ENCODE results near the gene ACBD4.

ACBD4 gene

GRCh38 chr17:45135192-45135977 lies at the start of gene ACBD4:
ACBD4 (plus strand) TSS chr17:45135687; CDS start chr17:45136145, 458 bp downstream.
- peak; percentile 94 for DNase-seq (ENCODE audit: low read depth)

GRCh38 chr17:45086391-45086790 lies 49.1 kb upstream of the ACBD4 start:
- DNase-seq (ENCODE audit: low read depth) = no peak

DNA sequence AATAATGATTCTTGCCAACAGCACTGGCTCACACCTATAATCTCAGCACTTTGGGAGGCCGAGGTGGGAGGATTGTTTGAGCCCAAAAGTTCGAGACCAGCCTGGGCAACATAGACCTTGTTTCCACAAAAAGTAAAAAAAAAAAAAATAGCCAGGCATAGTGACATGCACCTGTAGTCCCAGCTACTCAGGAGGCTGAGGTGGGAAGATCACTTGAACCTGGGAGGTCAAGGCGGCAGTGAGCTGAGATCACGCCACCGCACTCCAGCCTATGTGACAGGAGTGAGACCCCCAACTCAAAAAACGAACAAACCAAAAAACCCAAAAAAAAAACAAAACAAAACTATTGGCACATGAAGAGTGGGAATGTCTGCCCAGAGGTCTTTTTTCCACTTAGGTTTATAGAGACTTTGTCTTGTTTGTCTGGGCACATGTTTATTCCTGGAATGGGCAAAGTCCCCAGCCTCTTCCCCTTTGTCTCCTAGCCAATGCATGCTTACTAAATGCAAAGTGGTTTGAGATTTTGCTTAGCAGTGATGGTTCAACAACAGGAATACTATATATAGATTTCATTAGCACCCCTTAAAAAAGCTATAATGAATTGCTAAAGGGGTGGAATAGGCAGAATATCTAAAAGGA lies 48.5 kb upstream of the ACBD4 start:
- no peak for DNase-seq (ENCODE audit: low read depth)

- DNase-seq (ENCODE audit: low read depth) = no peak
Measured at GRCh38 chr17:45087504-45087975, 47.9 kb upstream of the ACBD4 start.

GRCh38 chr17:45087978-45088377 lies 47.5 kb upstream of the ACBD4 start:
- DNase-seq (ENCODE audit: low read depth) = no peak

- DNase-seq (ENCODE audit: low read depth) = no peak
Measured at GRCh38 chr17:45088741-45089140, 46.7 kb upstream of the ACBD4 start.

DNA sequence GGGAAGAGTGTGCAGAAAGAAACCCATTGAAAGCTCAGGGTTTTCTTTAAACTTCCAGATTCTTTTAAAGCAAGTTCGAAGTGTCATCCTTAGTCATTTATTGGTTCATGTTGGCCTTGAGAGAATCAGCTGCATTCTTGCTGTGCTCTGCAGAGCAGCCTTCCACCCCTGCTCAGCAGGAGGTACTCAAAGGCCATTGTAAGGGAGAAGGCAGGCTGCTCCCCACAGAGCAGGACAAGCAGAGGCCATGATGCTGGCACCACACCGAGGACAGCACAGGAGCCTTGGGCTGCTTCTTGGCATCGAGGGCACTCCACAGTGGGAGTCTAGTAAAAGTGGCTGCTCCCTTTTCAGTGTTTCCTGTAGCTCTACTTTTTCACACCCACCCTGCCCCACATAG lies 44.8 kb upstream of the ACBD4 start:
- no peak for DNase-seq (ENCODE audit: low read depth)

DNA sequence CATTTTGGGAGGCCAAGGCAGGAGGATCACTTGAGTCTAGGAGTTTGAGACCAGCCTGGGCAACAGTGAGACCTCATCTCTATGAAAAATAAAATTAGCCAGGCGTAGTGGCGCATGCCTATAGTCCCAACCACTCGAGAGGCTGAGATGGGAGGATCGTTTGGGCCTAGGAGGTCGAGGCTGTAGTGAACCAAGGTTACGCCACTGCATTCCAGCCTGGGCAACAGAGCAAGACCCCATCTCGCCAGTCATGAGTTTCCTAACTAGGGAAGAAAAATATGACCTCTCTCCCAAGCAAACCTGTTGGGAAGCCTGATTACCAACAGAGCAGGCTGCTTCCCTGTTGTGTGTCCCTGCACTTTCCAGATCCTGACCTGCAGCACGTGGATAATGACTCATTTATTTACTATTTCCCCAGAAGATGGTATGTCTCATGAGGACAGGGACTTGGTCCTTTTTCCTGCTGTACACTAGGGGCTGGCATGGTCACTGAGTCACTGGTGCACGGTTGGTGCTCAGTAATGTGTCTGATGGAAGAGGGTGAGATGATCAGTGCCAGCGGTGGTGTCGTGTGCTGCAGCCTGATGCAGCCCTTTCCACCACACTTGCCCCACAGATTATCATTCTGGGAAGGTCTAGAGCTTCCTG lies 43.6 kb upstream of the ACBD4 start:
- DNase-seq (ENCODE audit: low read depth) = no peak

DNA sequence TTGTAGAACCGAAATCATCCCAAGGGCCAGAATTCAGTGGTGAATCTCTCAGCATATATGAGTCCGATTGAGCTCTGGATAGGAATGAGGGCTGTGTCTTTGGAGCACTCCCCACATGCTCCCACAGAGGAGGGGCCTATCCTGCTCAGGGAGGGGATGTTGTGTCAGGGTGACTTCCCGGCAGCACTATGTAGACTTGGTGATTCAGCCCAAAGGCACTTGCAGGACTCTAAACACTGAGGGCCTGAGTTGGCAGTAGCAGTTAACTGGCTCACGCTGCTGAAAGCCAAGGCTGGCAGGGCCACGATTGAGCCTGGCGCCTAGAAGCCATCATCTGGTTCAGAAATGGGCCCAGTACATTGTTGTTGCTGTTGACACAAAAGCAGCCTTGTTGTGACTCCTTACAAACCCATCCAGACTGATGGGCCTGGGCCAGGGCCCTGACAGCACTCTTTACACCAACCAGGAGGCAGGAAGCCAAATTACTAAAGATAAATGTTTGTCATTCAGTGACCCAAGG lies 42.5 kb upstream of the ACBD4 start:
- no peak for DNase-seq (ENCODE audit: low read depth)

- DNase-seq (ENCODE audit: low read depth) = no peak
Measured at GRCh38 chr17:45093444-45094110, 41.9 kb upstream of the ACBD4 start.

- no peak for DNase-seq (ENCODE audit: low read depth)
Measured at GRCh38 chr17:45096141-45096540, 39.3 kb upstream of the ACBD4 start.

DNA sequence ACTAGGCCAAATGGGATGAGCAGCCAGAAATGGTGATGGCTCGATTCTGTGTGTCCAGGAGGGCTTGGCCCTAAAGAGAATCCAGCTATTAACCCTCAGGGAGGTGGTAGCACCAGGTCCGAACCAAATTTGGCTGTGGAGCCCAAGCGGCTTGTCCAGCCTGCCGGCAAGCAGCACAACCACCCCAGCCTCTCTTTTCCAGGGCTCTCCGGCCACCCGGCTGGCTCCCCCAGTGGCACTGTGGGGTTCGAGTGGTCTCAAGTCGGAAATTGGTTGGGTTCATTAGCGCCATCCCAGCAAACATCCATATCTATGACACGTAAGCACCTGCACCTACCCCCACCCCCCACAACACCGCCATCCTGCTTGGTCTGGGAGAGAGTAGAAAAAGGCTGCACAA lies 38.6 kb upstream of the ACBD4 start:
- no peak for DNase-seq (ENCODE audit: low read depth)

DNA sequence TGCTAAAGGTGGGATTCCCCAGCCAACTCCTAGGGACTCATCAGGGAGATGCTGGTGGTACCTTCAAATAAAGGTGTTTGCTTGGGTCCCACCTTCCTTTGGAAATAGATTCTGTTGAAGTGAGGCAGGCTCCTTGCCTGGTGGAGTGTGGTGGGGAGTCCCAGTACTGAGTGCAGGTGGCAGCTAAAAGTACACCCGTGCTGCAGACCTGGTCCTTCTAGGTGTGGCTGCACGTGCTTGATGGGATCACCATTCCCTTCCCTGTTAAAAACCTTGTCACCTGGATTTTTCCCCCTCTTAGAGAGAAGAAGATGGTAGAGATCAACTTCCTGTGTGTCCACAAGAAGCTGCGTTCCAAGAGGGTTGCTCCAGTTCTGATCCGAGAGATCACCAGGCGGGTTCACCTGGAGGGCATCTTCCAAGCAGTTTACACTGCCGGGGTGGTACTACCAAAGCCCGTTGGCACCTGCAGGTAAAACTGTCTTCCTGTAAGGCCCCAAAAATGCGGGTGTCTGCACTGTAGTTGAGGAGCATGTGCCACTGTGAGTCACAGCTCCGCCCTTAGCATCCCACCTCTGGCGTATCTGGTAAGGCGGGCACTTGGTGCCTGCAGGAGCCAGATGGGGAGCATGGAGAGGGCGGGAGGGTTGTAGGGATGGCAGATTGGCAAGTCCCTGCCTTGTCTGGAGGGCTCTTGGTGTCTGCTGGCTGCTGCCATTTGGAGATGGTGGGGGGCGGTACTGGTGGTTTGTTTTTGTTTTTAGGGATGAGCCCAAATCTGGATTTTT lies 37.2 kb upstream of the ACBD4 start:
- DNase-seq (ENCODE audit: low read depth) = no peak

DNA sequence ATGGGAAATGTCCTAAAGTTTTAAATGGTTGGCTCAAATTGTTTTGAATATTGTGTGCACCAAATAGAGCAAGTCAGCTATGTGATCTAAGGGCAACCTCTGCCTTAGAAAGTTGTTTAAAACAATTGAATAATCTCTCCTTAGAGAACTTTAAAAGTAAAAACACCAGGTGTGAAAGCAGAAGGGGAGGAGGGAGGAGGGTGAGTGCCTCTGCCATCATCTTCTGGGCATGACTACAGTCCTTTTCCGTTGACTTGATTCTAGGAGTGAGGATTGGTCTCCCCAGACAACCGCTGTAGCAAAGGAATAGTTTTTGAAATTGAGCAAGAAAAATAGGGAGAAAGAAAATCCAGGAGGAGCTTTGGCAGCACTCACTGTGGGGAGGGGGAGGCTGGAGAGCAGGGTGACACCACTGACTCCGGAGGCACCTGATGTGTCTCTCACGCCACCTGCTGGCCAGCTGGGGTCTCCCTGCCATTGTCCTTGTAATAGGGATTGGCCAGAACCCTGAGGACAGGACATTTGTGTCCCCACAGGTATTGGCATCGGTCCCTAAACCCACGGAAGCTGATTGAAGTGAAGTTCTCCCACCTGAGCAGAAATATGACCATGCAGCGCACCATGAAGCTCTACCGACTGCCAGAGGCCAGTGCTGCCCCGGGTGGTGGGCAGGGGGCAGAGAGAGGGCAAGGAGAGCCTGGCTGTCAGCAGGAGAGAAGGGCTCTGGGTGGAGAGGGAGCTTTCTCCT lies 36.4 kb upstream of the ACBD4 start:
- peak; percentile 46 for DNase-seq (ENCODE audit: low read depth)

GRCh38 chr17:45101546-45101882 lies 34.0 kb upstream of the ACBD4 start:
- no peak for DNase-seq (ENCODE audit: low read depth)

GRCh38 chr17:45101883-45102811 lies 33.3 kb upstream of the ACBD4 start:
- DNase-seq (ENCODE audit: low read depth) = no peak

DNA sequence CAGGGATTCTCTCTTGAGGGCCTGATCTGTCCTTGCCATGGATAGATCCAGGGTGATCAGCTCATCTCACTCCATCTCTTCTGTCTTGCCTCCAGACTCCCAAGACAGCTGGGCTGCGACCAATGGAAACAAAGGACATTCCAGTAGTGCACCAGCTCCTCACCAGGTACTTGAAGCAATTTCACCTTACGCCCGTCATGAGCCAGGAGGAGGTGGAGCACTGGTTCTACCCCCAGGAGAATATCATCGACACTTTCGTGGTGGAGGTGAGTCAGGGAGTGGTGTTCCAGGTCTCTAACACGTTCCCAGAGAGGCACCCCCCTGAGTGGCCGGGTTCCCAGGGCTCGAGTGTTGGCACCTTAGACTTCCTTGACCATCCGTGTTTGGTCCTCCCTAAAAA lies 32.6 kb upstream of the ACBD4 start:
- DNase-seq (ENCODE audit: low read depth) = no peak

- DNase-seq (ENCODE audit: low read depth) = no peak
Measured at GRCh38 chr17:45103269-45103795, 32.2 kb upstream of the ACBD4 start.

GRCh38 chr17:45104029-45104428 lies 31.5 kb upstream of the ACBD4 start:
- no peak for DNase-seq (ENCODE audit: low read depth)

Data from CMK (cell line).